GM12891 (cell line): ENCODE measurements around the gene C6orf15.

Experiments used
- PAX5 ChIP-seq: IDR thresholded peaks from 2 replicates; pipeline ENCODE4 v1.6.1; 2011; ENCODE audit warnings: low read length, moderate library complexity, mild to moderate bottlenecking; ENCODE audit not compliant: insufficient read depth, severe bottlenecking
- POLR2A ChIP-seq: IDR thresholded peaks from 2 replicates; pipeline ENCODE4 v1.6.1; 2011; ENCODE audit warnings: low read depth, low read length, control low read depth
- POLR2AphosphoS5 ChIP-seq: IDR thresholded peaks from 2 replicates; pipeline ENCODE4 v1.6.1; 2011; ENCODE audit warnings: low read depth, low read length, control low read depth
- POU2F2 ChIP-seq: IDR thresholded peaks from 2 replicates; pipeline ENCODE4 v1.6.1; 2011; ENCODE audit warnings: low read depth, mild to moderate bottlenecking, control low read depth, low read length, moderate library complexity
- SPI1 ChIP-seq: IDR thresholded peaks from 2 replicates; pipeline ENCODE4 v1.6.1; 2011; ENCODE audit warnings: low read depth, low read length, control low read depth
- TAF1 ChIP-seq: IDR thresholded peaks from 2 replicates; pipeline ENCODE4 v1.6.1; 2011; ENCODE audit warnings: low read depth, low read length, control low read depth

DNA sequence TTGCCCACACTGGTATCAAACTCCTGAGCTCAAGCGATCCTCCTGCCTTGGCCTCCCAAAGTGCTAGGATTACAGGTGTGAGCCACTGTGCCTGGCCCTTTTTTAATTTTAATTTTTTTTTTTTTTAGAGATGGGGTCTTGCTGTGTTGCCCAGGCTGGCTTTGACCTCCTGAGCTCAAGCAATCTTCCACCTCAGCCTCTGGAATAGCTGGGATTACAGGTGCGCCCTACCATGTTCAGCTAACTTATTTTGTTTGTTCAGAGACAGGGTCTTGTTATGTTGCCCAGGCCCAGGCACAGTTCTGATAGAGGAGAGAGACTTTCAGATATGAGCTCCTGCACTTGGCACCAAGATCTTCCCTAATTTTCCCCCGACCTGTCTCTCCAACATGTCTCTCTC, 18.4 kb upstream of the C6orf15 start:
- TF ChIP-seq POLR2AphosphoS5 (no peak), TAF1 (no peak), POLR2A (no peak), SPI1 (no peak), PAX5 (no peak), POU2F2 (no peak)
